Measurements from ENCODE around the gene PRDX5.

Gene PRDX5

DNA sequence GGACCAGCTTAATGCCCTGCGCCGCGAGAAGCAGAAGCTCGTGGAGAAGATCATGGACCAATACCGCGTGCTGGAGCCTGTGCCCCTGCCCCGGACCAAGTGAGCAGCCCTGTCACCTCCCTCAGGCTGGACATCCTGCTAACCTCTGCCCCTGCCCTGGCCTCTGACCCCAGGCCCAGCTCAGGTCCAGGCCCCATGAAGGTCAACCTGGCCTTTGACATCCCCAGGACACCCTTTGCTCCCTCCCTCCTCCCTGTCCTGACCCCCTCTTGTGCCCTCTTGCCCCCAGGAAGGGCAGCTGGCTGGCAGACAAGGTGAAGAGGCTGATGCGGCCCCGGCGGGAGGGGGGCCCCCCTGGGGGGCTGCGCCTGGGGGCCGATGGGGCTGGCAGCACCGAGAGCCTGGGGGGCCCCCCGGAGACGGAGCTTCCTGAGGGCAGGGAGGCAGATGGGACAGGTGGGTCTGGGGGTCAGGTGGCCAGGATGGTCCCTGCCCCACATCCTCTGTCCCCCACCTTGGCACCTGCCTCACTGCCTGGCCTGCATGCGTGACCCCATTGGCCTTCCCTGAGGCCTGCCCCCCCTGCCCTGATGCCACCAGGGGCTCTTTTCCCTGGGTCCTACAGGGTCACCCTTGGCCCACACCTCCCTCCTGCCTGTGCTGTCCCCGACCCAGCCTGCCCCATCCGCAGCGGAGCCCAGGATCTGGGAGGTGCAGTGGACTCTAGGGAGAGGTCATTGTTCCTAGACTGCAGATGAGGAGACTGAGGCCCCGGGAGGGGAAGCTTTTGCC, 36.0 kb downstream of the PRDX5 start:
- H3K36me3 ChIP-seq (ENCODE audit: control insufficient read depth in 2 of 2, insufficient read depth in 1 of 2, low read length in 2 of 2), result no peaks in the 10 kb centered on the region
- no peaks in the 10 kb centered on the region for H3K9me3 ChIP-seq (ENCODE audit: control insufficient read depth, insufficient read depth, low read depth, low read length)
- H3K4me3 ChIP-seq (ENCODE audit: low read depth, low read length), result no peak overlapping the region
- ChIA-PET CTCF (interaction anchor here (0.6 to 7.8 kb wide), 21 partner anchors 10 to 803 kb away, joined by 3 to 86 read pairs (median 6); partner anchors contain the start of genes CATSPERZ, CCDC88B, ESRRA and FERMT3), POLR2A (interaction anchor here (1.3 to 3.7 kb wide), 3 partner anchors 37 to 168 kb away, joined by 4 to 34 read pairs (median 4); partner anchors contain the start of genes PRDX5, STIP1 and TRMT112)
- TF ChIP-seq ZNF324 (tag by site-specific recombination; IDR thresholded peaks at IDR 0.05), result no peak
- peak; percentile 69 for TF ChIP-seq BCL11B (tag by site-specific recombination; IDR thresholded peaks at IDR 0.05; ENCODE audit: low read depth)
- TF ChIP-seq ZNF621 (tag by site-specific recombination; IDR thresholded peaks at IDR 0.05), result no peak
- no peak for TF ChIP-seq ZBTB17 (tag by site-specific recombination; IDR thresholded peaks at IDR 0.05)
- no peak for TF ChIP-seq SP7 (tag by site-specific recombination; IDR thresholded peaks at IDR 0.05)
- TF ChIP-seq, protein P1, sequence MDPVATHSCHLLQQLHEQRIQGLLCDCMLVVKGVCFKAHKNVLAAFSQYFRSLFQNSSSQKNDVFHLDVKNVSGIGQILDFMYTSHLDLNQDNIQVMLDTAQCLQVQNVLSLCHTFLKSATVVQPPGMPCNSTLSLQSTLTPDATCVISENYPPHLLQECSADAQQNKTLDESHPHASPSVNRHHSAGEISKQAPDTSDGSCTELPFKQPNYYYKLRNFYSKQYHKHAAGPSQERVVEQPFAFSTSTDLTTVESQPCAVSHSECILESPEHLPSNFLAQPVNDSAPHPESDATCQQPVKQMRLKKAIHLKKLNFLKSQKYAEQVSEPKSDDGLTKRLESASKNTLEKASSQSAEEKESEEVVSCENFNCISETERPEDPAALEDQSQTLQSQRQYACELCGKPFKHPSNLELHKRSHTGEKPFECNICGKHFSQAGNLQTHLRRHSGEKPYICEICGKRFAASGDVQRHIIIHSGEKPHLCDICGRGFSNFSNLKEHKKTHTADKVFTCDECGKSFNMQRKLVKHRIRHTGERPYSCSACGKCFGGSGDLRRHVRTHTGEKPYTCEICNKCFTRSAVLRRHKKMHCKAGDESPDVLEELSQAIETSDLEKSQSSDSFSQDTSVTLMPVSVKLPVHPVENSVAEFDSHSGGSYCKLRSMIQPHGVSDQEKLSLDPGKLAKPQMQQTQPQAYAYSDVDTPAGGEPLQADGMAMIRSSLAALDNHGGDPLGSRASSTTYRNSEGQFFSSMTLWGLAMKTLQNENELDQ (tag by site-specific recombination; IDR thresholded peaks at IDR 0.05; ENCODE audit: low read depth), result no peak
- no peak for TF ChIP-seq ZNF701 (tag by site-specific recombination; IDR thresholded peaks at IDR 0.05)
- TF ChIP-seq ZNF558 (tag by site-specific recombination; IDR thresholded peaks at IDR 0.05), result no peak
- TF ChIP-seq ZNF10 (tag by site-specific recombination; IDR thresholded peaks at IDR 0.05), result no peak
- no peak for TF ChIP-seq ZNF548 (tag by site-specific recombination; IDR thresholded peaks at IDR 0.05)
- peak; percentile 74; the same call in 1 of the 2 replicates for TF ChIP-seq GLIS1 (tag by site-specific recombination; IDR thresholded peaks at IDR 0.05)
- no peak for TF ChIP-seq ZNF658 (tag by site-specific recombination; IDR thresholded peaks at IDR 0.05)
- no peak for TF ChIP-seq ZNF394 (tag by site-specific recombination; IDR thresholded peaks at IDR 0.05; ENCODE audit: borderline replicate concordance)
- TF ChIP-seq, protein P2, sequence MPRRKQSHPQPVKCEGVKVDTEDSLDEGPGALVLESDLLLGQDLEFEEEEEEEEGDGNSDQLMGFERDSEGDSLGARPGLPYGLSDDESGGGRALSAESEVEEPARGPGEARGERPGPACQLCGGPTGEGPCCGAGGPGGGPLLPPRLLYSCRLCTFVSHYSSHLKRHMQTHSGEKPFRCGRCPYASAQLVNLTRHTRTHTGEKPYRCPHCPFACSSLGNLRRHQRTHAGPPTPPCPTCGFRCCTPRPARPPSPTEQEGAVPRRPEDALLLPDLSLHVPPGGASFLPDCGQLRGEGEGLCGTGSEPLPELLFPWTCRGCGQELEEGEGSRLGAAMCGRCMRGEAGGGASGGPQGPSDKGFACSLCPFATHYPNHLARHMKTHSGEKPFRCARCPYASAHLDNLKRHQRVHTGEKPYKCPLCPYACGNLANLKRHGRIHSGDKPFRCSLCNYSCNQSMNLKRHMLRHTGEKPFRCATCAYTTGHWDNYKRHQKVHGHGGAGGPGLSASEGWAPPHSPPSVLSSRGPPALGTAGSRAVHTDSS (tag by site-specific recombination; IDR thresholded peaks at IDR 0.05), result no peak
- TF ChIP-seq KLF9 (tag by site-specific recombination; IDR thresholded peaks at IDR 0.05; ENCODE audit: low read depth), result no peak
- TF ChIP-seq ZNF768 (tag by site-specific recombination; IDR thresholded peaks at IDR 0.05), result no peak
- no peak for TF ChIP-seq ZNF239 (tag by site-specific recombination; IDR thresholded peaks at IDR 0.05)
- peak; percentile 80 for TF ChIP-seq GLIS2 (tag by site-specific recombination; IDR thresholded peaks at IDR 0.05)
- TF ChIP-seq ZNF423 (tag by site-specific recombination; IDR thresholded peaks at IDR 0.05), result no peak
- no peak for TF ChIP-seq YY1 (tag by site-specific recombination; IDR thresholded peaks at IDR 0.05)
- peak; percentile 69; the same call in 1 of the 2 replicates for TF ChIP-seq BCL11A (tag by site-specific recombination; IDR thresholded peaks at IDR 0.05; ENCODE audit: low read depth)
- no peaks in the 10 kb centered on the region; the same call in 1 of the 2 replicates for H3K4me1 ChIP-seq (ENCODE audit: control insufficient read depth, insufficient read depth, low read length)
- no peak overlapping the region for H3K27ac ChIP-seq (ENCODE audit: extremely low read depth, low read depth, low read length)

All from HEK293 (cell line).